ENCODE results near the gene PPP1R2. TPM values are rescaled to one million over a fixed set of nuclear protein-coding genes. Genes with fewer than 3 reads are reported as not detected.

Gene PPP1R2
- total and polyA plus RNA-seq, 5 donors from 2014 or later: 169 to 337 (median 299) TPM

DNA sequence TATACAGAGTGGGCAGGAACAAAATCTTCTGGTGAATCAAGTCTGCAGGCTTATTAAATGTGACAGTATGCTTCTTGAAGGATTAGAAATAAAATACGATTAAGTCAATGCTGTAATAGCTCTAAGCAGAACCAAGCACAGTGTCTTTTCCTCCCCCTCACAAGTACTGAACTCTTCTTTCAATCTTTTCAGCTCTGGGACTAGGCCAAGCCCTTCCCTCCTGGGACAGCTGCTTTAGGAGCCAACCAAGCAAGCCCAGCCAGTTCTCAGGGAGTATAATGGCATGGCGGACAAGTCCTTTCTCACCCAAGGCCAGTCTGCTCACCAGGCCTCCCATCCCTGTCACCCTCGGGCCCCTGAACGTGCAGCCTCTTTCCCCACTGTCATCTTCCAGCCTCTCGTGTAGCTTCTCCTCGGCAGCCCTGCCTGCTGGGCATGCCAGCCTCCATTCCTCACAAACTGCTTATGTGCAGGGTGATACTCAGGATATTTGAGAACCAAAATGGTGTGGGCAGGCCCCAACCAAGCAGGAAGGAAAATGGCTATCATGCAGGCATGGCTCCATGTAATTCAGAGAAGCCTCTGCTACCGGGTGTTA is 8.4 kb upstream of the PPP1R2 start:
- Mint-ChIP-seq H3K36me3 (peaks cover 2% of the 10 kb centered on the region), H3K27ac (peak overlapping the region; percentile 95 to 99 (median 99)), H3K9me3 (peaks cover 0 to 1% (median 0%) of the 10 kb centered on the region in 7 donors), H3K4me3 (peak overlapping the region; percentile 58 to 95 (median 93)), H3K4me1 (peaks cover 24 to 85% (median 52%) of the 10 kb centered on the region in 4 donors), H3K27me3 (no peaks in the 10 kb centered on the region)
- no peaks in the 10 kb centered on the region for H3K9me3 ChIP-seq (ENCODE audit: control insufficient read depth in 2 of 2, low read length in 2 of 2)
- no peaks in the 10 kb centered on the region for H3K27me3 ChIP-seq (ENCODE audit: control insufficient read depth, insufficient read depth, low read length)
- H3K4me3 ChIP-seq (ENCODE audit: low read depth, low read length): peak overlapping the region; percentile 15
- no peaks in the 10 kb centered on the region for H3K36me3 ChIP-seq (ENCODE audit: control insufficient read depth, insufficient read depth, low read length)
- H3K4me1 ChIP-seq (ENCODE audit: control insufficient read depth, insufficient read depth, low read length, poor library complexity, severe bottlenecking): peaks cover 54% of the 10 kb centered on the region
- DNase-seq (no peak), ATAC-seq (ENCODE audit: low read depth in 2 of 2) (no peak)
- peak overlapping the region; percentile 91 for H3K27ac ChIP-seq (ENCODE audit: insufficient read depth, low read length, poor library complexity, severe bottlenecking)

DNA sequence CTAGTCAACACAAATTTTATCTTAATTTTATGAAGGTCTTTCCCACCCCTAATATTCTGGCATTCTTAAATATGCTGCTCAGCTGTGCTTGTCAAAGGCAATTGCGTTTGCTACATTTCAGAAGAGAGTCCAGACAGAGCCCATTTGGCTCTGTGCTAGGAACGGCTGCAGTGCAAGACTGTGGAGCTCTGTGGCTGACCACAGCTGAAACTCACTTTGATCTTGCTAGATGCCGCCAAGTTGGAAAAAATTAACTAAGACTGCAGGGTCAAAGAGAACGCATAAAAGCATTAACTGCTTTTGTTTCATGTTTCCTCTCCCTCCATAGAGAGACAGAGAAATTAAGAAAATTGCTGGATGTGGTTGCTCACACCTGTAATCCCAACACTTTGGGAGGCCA is 7.6 kb upstream of the PPP1R2 start:
- no peaks in the 10 kb centered on the region for H3K27me3 ChIP-seq (ENCODE audit: control insufficient read depth, insufficient read depth, low read length)
- Mint-ChIP-seq H3K4me1 (peaks cover 27 to 87% (median 58%) of the 10 kb centered on the region in 4 donors), H3K9me3 (no peaks in the 10 kb centered on the region), H3K27ac (peak overlapping the region; percentile 99), H3K4me3 (peak overlapping the region; percentile 93 to 97 (median 94)), H3K36me3 (peaks cover 2% of the 10 kb centered on the region), H3K27me3 (no peaks in the 10 kb centered on the region)
- peak overlapping the region; percentile 91 for H3K27ac ChIP-seq (ENCODE audit: insufficient read depth, low read length, poor library complexity, severe bottlenecking)
- peaks cover 62% of the 10 kb centered on the region for H3K4me1 ChIP-seq (ENCODE audit: control insufficient read depth, insufficient read depth, low read length, poor library complexity, severe bottlenecking)
- H3K9me3 ChIP-seq (ENCODE audit: control insufficient read depth in 2 of 2, low read length in 2 of 2): no peaks in the 10 kb centered on the region
- H3K4me3 ChIP-seq (ENCODE audit: low read depth, low read length): peak overlapping the region; percentile 83
- ATAC-seq (ENCODE audit: low read depth in 2 of 2) (no peak), DNase-seq (no peak)
- no peaks in the 10 kb centered on the region for H3K36me3 ChIP-seq (ENCODE audit: control insufficient read depth, insufficient read depth, low read length)

DNA sequence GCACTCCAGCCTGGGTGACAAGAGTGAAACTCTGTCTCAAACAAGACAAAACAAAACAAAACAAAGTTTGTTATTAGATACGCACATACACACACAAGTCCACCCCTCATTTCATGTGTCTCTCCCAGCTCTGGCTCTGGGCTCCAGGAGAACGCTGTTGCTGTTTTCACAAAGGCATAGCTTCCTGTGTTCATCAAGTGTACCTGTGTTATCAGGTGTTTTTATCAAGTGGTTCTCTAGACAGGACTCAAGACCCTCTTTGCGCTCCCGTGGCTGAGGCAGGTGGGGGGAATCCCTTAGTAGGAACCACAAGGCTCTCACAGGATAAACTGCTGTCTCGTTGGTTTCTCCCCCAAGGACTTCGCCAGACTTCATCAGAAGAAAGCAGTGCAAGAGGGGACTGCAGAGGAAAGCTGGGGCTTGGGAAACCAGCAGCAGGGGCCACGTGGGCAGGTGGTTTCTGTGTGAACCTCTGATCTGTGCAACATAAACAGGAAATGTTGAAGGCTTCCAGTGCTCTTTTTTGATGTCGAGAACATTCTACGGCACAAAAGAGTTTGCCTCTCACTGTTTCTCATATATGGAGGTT is 6.9 kb upstream of the PPP1R2 start:
- DNase-seq (peak; percentile 74 to 91 (median 88)), ATAC-seq (ENCODE audit: low read depth in 2 of 2) (peak; percentile 89)
- peaks cover 2% of the 10 kb centered on the region for H3K36me3 Mint-ChIP-seq
- H3K27me3 Mint-ChIP-seq: no peaks in the 10 kb centered on the region
- H3K27me3 ChIP-seq (ENCODE audit: control insufficient read depth, insufficient read depth, low read length): no peaks in the 10 kb centered on the region
- peak overlapping the region; percentile 91 for H3K27ac ChIP-seq (ENCODE audit: insufficient read depth, low read length, poor library complexity, severe bottlenecking)
- no peaks in the 10 kb centered on the region for H3K36me3 ChIP-seq (ENCODE audit: control insufficient read depth, insufficient read depth, low read length)
- peaks cover 30 to 88% (median 61%) of the 10 kb centered on the region in 4 donors for H3K4me1 Mint-ChIP-seq
- H3K4me1 ChIP-seq (ENCODE audit: control insufficient read depth, insufficient read depth, low read length, poor library complexity, severe bottlenecking): peaks cover 69% of the 10 kb centered on the region
- H3K4me3 Mint-ChIP-seq: peak overlapping the region; percentile 93 to 97 (median 94)
- no peaks in the 10 kb centered on the region for H3K9me3 ChIP-seq (ENCODE audit: control insufficient read depth in 2 of 2, low read length in 2 of 2)
- H3K4me3 ChIP-seq (ENCODE audit: low read depth, low read length): peak overlapping the region; percentile 83
- peak overlapping the region; percentile 99 for H3K27ac Mint-ChIP-seq
- no peaks in the 10 kb centered on the region for H3K9me3 Mint-ChIP-seq

DNA sequence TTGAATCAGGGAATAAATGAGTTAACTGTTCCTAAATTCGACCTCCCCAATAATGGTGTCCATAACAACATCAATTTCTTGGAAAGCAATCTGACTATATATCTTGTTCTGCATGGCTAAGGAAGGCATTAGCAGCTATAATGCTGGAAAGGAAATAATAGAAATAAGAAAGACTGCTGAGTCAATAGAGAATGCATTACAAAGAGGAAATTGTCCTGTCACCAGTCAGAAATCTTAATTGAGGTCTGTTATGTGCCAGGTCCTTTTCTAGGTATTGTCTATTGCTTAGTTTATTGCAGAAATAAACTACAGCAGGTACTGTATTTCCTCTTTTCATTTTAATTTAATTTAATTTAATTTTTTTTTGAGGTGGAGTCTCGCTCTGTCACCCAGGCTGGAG is 5.9 kb upstream of the PPP1R2 start:
- Mint-ChIP-seq H3K4me1 (peaks cover 30 to 94% (median 66%) of the 10 kb centered on the region in 4 donors), H3K27me3 (no peaks in the 10 kb centered on the region), H3K36me3 (peaks cover 2% of the 10 kb centered on the region), H3K4me3 (peak overlapping the region; percentile 68 to 78 (median 77)), H3K27ac (peak overlapping the region; percentile 20 to 99 (median 99)), H3K9me3 (no peaks in the 10 kb centered on the region)
- H3K27me3 ChIP-seq (ENCODE audit: control insufficient read depth, insufficient read depth, low read length): no peaks in the 10 kb centered on the region
- peak overlapping the region; percentile 91 for H3K27ac ChIP-seq (ENCODE audit: insufficient read depth, low read length, poor library complexity, severe bottlenecking)
- DNase-seq: peak in 2 of 3 donors; percentile 32 to 57
- peak overlapping the region; percentile 73 for H3K4me3 ChIP-seq (ENCODE audit: low read depth, low read length)
- ATAC-seq (ENCODE audit: low read depth in 2 of 2): peak in 1 of 2 donors; percentile 18
- no peaks in the 10 kb centered on the region for H3K9me3 ChIP-seq (ENCODE audit: control insufficient read depth in 2 of 2, low read length in 2 of 2)
- H3K36me3 ChIP-seq (ENCODE audit: control insufficient read depth, insufficient read depth, low read length): no peaks in the 10 kb centered on the region
- peaks cover 79% of the 10 kb centered on the region for H3K4me1 ChIP-seq (ENCODE audit: control insufficient read depth, insufficient read depth, low read length, poor library complexity, severe bottlenecking)

DNA sequence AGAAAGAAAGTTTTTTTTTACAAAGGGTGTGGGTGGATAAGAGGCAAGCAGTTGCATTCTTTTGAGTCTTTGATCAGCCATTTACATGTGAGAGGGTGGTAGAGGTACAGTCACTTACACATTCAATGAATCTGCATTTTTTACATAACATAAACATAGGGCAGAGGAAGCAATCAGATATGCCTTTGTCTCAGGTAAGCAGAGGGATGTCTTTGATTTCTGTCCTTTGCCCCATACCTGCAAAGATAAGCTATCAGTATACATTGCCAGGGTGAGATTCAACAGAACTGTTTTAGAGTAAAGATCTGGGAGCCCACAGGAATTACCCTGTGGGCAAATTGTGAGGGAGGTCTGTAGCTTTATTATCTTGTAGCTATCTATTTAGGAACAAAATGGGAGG is 5.4 kb upstream of the PPP1R2 start:
- Histone ChIP-seq H3K27ac (ENCODE audit: insufficient read depth, low read length, poor library complexity, severe bottlenecking) (peak overlapping the region; percentile 91), H3K4me3 (ENCODE audit: low read depth, low read length) (peak overlapping the region; percentile 73), H3K36me3 (ENCODE audit: control insufficient read depth, insufficient read depth, low read length) (no peaks in the 10 kb centered on the region), H3K9me3 (ENCODE audit: control insufficient read depth in 2 of 2, low read length in 2 of 2) (no peaks in the 10 kb centered on the region), H3K4me1 (ENCODE audit: control insufficient read depth, insufficient read depth, low read length, poor library complexity, severe bottlenecking) (peaks cover 84% of the 10 kb centered on the region), H3K27me3 (ENCODE audit: control insufficient read depth, insufficient read depth, low read length) (no peaks in the 10 kb centered on the region)
- Mint-ChIP-seq H3K4me3 (peak overlapping the region; percentile 68 to 78 (median 77)), H3K4me1 (peaks cover 30 to 96% (median 68%) of the 10 kb centered on the region in 4 donors), H3K27ac (peak overlapping the region; percentile 93 to 99 (median 98)), H3K9me3 (no peaks in the 10 kb centered on the region), H3K27me3 (no peaks in the 10 kb centered on the region), H3K36me3 (peaks cover 2% of the 10 kb centered on the region)
- no peak for ATAC-seq (ENCODE audit: low read depth in 2 of 2)
- peak in 1 of 3 donors; percentile 56 for DNase-seq

DNA sequence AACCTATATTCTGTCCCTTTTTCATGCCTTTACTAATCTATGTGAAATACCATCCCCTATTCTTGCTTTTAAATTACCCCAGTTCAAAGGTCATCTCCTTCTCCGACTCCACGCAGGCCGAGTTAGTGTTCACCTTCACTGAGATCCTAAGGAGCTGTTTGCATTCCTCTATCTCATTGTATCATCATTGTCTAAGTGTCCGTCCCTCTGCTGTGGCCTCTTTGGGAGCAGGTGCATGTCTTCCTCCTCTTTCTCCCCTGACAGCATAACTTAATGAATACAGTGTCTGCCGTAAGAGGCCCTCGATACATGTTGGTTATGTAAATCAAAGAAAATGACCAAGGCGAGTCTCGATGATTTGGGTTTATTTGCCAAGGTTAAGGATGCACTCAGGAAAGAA is 4.9 kb upstream of the PPP1R2 start:
- Histone ChIP-seq H3K36me3 (ENCODE audit: control insufficient read depth, insufficient read depth, low read length) (no peaks in the 10 kb centered on the region), H3K27ac (ENCODE audit: insufficient read depth, low read length, poor library complexity, severe bottlenecking) (peak overlapping the region; percentile 91), H3K4me3 (ENCODE audit: low read depth, low read length) (peak overlapping the region; percentile 73), H3K9me3 (ENCODE audit: control insufficient read depth in 2 of 2, low read length in 2 of 2) (no peaks in the 10 kb centered on the region), H3K4me1 (ENCODE audit: control insufficient read depth, insufficient read depth, low read length, poor library complexity, severe bottlenecking) (peaks cover 85% of the 10 kb centered on the region), H3K27me3 (ENCODE audit: control insufficient read depth, insufficient read depth, low read length) (no peaks in the 10 kb centered on the region)
- H3K9me3 Mint-ChIP-seq: no peaks in the 10 kb centered on the region
- H3K4me1 Mint-ChIP-seq: peaks cover 30 to 92% (median 66%) of the 10 kb centered on the region in 4 donors
- no peaks in the 10 kb centered on the region for H3K27me3 Mint-ChIP-seq
- DNase-seq: no peak
- H3K36me3 Mint-ChIP-seq: peaks cover 2% of the 10 kb centered on the region
- peak overlapping the region; percentile 93 to 99 (median 98) for H3K27ac Mint-ChIP-seq
- ATAC-seq (ENCODE audit: low read depth in 2 of 2): no peak
- H3K4me3 Mint-ChIP-seq: peak overlapping the region; percentile 68 to 78 (median 77)

DNA sequence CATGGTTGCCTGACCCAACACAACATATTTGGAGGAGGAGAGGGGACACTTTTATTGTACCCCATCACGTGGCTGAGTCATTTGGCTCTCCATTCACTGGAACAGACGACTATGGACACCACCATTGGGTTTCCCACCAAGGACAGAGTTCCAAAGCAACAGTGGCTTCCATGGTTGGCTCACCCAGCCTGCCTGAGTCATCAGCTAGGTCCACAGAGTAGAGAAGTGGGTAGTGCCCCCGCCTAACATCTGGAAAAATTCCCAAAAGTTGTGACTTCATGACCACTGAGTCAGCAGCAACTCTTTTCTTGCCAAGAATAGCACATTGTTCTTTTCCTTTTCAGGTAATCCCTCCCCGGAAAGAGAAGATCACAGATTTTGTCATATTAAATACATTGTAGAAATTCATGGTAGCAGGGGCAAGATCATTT is 3.0 kb upstream of the PPP1R2 start:
- Mint-ChIP-seq H3K36me3 (peaks cover 9% of the 10 kb centered on the region), H3K9me3 (no peaks in the 10 kb centered on the region), H3K4me3 (peak overlapping the region; percentile 91 to 96 (median 92)), H3K4me1 (peaks cover 36 to 82% (median 58%) of the 10 kb centered on the region in 4 donors), H3K27me3 (no peaks in the 10 kb centered on the region), H3K27ac (peak overlapping the region; percentile 92 to 97 (median 97))
- H3K9me3 ChIP-seq (ENCODE audit: control insufficient read depth in 2 of 2, low read length in 2 of 2): no peaks in the 10 kb centered on the region
- DNase-seq: no peak
- no peaks in the 10 kb centered on the region for H3K36me3 ChIP-seq (ENCODE audit: control insufficient read depth, insufficient read depth, low read length)
- H3K27ac ChIP-seq (ENCODE audit: insufficient read depth, low read length, poor library complexity, severe bottlenecking): peak overlapping the region; percentile 75
- peak overlapping the region; percentile 74 for H3K4me3 ChIP-seq (ENCODE audit: low read depth, low read length)
- H3K4me1 ChIP-seq (ENCODE audit: control insufficient read depth, insufficient read depth, low read length, poor library complexity, severe bottlenecking): peaks cover 80% of the 10 kb centered on the region
- H3K27me3 ChIP-seq (ENCODE audit: control insufficient read depth, insufficient read depth, low read length): no peaks in the 10 kb centered on the region
- no peak for ATAC-seq (ENCODE audit: low read depth in 2 of 2)

All from CD4-positive, CD25-positive, alpha-beta regulatory T cell (primary cell).